Measurements from ENCODE around the gene NT5DC2.

NT5DC2 gene

DNA sequence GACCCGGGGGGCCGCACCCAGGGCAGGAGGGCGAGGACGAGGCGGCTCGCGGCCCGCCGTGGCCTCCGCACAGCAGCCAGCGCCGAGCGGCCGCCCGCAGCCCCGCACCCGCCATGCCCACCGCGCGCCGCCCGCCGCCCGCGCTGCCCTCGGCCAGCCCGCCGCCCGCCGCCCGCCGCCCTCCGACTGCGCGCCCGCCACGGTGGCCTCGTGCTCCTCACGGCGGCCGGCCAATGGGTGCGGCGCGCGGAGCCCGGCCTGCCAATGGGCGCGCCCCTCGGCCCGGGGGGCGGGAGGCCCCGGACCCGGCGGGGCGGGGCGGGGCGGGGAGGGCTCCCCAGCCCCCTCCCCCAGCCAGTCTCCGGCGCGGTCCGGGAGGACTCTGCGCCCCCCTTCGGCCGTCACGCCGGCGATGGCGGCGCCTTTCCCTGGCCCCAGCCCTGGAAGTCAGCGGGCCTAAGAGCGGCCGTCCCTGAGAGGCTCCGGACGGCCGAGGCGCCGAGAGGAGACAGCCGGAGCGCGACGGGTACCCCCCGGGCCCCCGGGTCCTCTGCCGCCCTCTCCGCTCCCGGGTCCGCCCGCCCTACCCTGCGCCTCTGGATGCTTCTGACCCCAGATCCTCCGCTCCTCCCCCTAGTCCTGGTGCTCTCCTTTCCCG lies at the start of gene NT5DC2:
Gene NT5DC2 (minus strand): TSS at position 235 of the 658 bp plus-strand sequence. CDS start 120 bp downstream, at position 115.
- DNase-seq (ENCODE audit: low read depth) = peak; percentile 31

DNA sequence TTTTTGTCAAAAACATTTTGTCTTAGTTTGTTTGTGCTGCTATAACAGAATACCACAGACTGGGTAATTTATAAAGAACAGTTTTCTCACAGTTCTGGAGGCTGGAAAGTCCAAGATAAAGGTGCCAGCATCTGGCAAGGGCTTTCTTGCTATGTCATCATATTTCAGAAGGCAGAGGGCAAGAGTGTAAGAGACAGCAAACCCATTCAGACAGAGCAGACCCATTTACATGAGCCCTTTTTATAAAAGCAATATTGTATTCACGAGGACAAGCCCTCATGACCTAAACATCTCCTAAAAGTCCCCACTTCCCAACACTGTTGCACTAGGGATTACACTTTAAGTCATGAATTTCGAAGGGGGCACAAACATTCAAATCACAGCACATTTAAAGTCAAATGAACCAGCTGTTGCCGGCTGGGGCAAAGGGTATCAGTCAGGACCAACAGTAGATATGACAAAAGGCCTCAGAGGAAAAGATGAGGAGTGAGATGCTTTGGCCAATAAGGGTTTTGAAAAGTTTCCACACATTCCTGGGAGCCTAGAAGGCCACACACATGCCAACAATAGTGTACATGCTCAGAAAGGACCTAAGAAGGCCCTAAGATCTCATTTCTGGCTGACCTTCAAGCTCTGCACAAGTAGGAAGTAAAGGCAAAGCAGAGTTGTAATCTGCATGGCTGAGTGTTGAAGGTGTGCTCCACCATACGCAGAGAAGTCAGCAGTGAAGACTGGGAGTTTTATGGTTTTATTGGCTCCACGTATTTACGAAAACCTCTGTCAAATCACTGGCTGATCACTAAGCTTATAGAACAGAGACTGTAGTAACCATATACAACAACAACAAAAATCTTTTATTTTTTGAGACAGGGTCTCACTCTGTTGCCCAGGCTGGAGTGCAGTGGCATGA lies 40.7 kb upstream of the NT5DC2 start:
- no peak for DNase-seq (ENCODE audit: low read depth)

DNA sequence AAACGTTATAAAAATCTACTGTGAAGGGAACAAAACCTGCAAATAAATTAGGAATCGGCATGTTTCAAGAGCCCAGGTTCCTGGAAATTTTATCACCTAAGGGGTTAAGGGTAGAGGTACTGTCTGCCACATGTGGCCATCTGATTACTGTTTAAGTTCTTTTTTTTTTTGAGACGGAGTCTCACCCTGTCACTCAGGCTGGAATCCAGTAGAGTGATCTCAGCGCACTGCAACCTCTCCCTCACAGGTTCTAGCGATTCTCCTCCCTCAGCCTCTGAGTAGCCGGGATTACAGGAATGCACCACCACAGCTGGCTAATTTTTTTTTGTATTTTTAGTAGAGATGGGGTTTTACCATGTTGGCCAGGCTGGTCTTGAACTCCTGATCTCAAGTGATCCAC lies 38.6 kb upstream of the NT5DC2 start:
- DNase-seq (ENCODE audit: low read depth) = no peak

DNA sequence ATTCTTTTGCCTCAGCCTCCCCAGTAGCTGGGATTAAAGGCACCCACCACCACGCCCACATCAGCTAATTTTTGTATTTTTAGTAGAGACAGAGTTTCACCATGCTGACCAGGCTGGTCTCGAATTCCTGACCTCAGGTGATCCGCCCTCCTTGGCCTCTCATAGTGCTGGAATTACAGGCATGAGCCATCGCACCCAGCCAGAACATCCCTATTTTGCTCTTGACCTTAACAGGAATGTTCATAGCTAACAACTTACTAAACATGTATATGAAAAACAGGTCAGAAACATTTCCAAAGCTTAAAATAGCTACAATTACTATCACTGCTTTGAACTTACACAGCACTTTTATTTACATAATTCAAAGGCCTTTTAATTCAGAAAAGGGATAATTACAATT lies 36.4 kb upstream of the NT5DC2 start:
- DNase-seq (ENCODE audit: low read depth) = no peak

DNA sequence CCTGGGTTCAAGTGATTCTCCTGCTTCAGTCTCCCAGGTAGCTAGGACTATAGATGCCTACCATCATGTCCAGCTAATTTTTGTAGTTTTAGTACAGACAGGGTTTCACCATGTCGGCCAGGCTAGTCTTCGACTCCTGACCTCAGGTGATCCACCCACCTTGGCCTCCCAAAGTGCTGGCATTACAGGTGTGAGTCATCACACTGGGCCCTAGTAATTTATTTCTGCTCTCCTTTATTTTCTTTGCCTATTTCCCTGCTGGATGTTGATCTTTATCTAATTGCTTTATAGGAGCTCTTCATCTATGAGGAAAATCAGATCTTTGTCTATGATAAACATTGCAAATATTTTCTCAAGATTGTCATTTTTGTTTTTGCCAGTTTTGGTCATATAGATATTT lies 34.4 kb upstream of the NT5DC2 start:
- DNase-seq (ENCODE audit: low read depth) = no peak

DNA sequence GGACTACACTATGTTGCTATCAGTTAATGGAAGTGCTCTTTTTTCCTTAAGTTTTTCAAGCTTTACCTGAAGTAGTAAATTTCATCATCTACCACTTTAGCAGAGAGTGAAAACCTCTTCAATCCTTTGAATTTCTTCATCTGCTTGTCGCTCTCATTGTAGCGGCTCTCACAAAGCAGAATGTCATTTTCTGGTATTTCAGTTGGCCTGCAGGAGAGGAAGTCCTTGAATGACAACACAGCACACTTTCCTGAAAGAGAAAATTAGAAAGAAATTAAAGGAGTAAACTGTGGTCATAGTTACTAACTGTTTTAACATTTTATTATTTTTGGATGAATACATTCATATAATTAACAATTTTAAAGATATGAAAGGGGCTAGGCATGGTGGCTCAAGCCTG lies 30.3 kb upstream of the NT5DC2 start:
- DNase-seq (ENCODE audit: low read depth) = no peak

DNA sequence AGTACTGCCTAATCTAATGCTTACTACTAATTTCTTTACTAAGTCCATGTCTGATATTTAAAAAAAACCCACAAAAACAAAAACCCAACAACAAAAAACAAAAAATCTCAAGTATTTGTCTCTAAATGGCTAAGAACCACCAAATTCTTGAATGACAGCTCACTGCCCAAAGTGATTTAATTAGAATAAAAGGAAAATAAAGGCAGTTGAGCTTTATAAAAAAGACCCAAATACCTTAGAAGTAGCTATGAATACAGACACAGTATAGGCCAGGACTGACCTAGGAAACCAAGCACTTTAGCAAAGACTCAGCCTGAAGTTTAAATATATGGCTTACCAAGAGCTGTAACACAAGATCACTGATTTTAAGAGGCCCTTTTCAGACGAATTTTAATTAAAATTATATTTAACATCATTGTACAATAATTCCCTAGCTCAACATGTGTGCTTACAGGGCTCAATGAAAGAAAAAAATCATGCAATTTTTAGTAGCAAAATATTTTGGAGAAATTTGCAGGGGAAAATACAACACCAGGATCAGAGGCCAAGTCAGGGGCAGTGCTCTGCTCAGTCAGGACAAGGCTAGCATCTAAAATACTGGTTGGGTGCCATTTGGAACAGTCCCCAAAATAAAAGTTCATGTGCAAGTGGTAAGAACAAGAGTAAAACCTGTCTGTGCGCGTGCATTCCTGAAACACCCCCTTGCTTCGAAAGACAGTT lies 27.5 kb upstream of the NT5DC2 start:
- no peak for DNase-seq (ENCODE audit: low read depth)

DNA sequence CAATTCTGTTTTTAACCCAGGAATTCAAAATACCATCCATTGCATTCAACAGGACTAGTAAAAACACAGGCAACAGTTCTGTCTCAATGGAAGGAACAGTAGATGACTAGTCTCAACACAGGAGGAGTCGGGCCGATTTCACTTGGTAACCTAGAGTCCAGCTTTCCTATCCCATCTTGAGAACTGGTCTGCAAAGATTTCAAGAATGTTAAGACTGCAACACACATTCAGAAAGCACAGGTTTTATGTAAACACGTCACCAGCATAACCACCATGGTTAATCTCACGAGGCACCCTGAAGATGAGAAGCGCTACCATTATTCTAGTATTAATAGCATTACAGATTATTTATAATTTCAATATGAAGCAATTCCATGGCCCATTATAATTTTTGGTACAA lies 24.8 kb upstream of the NT5DC2 start:
- DNase-seq (ENCODE audit: low read depth) = no peak

DNA sequence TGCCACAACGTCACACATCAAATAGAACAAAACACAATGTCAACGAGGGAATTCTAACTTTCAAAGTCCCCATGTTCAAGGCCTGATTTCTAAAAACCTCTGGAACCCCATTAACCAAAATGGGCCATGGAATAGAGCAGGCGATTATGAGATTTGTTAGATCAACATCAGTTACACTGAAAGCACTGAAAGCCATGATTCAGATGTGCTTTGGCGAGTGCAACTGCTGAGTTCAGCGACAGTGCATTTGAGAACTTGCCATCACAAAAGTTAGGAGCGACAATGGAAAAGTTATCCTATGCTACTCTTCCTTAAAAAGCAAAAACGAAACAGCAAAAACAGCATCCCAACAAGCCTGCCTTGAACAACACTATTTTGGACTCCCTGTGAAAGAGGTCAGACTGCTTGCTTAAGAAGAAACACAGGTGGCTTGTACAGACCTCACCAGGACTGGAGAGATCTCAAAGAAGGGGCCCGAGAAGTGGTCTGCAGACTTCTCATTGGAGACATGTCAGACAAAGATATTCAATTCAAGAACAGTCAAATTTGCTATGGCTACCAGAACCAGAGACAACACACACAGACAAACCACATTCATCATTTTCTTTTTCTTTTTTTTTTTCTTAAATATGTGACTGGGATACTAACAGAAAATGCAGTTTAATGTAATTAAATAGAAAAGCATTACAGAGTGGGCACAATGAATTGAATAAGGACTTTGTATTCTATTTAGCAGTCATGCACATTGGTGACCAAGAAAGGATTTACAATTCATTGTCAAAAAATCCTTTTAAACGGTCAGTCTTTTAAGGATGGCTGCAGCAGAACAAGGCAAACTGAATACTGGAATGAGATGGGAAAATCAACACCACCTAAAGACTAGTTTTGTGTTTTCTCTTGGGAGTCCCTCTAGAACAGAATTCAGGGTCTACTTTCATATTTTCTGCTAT lies 23.6 kb upstream of the NT5DC2 start:
- DNase-seq (ENCODE audit: low read depth) = no peak

DNA sequence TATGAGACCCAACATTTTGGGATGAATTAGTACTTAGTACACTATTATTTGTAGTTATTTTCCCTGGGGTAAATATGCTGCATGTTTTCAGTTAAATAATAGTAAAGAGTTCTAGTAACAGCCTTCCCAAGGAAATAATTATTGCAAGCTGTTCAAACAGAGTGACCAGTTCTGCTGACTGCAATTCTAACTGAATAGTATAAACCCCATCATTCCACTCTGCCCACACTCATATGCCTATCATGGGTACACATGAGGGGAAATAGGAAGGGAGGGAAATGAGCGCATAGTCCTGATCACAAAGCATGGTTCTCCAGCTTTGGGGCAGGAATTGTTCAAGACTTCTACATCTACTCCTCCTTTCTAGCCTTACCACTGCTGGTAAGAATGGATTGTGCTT lies 21.4 kb upstream of the NT5DC2 start:
- no peak for DNase-seq (ENCODE audit: low read depth)

DNA sequence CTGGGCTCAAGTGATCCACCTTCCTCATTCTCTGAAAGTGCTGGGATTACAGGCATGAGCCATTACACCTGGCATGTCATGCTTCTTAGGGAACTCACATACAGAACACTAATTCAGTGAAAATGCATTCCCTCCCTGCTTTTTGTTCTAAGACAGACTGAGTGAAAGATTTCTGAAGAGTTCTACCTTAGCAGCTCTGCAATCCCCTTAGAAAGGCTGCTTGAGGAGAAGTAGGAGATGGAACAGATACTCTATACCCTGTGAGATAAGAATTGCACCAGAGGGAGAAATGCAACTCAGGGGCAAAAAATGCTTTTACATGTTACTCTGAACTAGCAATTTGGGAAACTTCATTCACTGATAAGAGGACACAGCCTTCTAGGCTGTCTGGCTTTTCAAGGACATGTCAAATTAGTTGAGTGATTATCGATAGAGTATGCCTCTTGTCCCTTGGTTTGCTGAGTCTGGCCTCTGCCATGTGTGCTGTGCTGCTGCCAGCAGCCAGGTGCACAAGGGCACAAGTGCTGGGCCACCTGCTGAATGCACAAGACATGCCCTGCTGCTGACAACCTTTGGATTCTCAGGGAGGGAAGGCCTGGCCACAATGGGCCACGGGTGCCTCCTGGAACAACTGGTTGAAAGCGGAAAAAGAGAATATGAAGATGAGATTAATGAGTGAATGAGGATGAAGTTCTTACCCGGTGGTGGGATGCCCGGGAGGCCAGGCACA lies 20.5 kb upstream of the NT5DC2 start:
- DNase-seq (ENCODE audit: low read depth) = no peak

DNA sequence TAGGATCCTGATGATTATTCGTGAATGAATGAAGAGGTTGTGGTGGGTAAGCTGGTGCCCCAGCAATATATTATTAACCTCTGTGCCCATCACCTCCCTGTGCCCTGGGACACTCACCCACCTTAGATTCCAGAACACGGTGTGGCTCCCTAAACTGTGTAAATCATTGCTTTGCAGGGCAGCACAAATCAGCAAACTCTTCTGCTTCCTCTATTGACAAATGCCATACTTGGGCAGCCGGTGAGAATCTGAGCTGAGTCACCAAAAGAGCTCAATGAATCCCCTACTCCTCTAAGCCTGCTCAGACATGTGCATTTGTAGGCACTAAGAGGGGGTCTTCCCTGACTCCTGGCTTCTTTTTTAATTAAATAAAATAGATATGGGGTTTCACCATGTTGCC lies 18.4 kb upstream of the NT5DC2 start:
- DNase-seq (ENCODE audit: low read depth) = no peak

DNA sequence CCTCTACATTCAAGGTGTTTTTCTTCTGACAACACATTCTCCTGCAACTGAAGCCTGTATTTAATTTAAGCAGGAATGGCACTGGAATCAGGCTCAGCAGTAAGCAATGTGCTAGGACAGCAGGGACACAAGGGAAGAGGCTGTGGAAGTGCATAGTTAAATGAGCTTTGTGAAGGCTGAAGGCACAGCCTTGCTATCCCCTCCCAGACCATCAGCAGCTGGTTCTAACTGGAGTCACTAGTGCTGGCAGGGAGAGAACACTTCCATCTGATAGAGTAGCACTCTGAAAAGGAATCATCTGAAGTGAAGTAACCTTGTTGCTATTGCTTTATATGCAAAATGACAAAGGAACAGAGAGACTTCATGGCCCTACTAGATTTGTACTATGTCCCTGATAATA lies 17.5 kb upstream of the NT5DC2 start:
- DNase-seq (ENCODE audit: low read depth) = no peak

DNA sequence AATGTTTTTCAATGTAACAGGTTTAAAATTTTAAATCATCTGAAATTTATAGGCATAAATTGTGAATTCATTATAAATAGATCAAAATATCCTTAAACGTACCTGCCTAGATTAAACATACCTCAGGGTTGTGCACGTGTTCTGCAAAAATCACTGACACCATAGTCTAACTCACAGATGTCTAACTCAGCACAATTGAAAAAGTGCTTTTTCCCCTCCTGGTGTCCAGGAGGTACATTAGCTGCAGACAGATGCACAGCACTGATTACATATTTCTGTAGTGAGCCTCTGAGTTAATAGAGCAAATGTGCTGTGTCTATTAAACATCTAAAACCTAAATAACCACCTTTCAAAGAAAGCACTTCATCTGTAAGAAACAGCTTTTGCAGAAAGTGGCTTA lies 13.5 kb upstream of the NT5DC2 start:
- DNase-seq (ENCODE audit: low read depth) = no peak

DNA sequence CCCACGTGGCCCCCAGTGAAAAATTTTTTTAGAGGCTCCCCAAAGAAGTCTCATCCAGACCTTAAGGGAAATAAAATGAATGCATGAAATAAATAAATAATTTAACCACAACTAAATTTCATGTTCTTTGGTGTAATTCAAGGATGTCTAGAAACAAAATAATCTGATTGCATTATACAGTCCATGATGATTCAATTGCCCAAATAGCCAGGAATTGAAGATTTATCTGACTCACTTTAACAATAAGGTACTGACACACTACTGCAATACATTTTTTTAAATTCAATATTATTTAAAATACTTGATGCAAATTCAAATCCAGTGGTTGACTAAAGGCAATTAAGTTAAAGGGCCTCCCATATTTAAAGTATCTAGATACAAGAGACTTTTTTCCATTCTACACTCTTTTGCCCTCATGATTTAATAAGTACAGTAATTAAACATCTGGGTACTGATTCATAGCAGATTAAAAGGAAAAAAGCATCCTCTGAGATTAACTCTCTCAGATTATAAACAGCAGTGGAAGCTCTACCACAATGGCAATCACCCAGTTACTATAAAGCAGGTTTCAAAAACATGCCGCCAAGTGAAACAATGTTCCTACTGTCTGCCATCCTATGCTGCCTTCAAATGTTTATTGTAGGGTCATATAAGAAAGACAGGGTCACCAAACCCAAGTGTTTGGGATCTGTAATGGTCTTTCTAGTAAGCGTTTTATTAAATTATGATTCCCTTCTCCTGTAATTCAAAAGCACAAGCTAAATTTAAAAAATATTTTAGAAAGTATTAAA lies 12.6 kb upstream of the NT5DC2 start:
- no peak for DNase-seq (ENCODE audit: low read depth)

DNA sequence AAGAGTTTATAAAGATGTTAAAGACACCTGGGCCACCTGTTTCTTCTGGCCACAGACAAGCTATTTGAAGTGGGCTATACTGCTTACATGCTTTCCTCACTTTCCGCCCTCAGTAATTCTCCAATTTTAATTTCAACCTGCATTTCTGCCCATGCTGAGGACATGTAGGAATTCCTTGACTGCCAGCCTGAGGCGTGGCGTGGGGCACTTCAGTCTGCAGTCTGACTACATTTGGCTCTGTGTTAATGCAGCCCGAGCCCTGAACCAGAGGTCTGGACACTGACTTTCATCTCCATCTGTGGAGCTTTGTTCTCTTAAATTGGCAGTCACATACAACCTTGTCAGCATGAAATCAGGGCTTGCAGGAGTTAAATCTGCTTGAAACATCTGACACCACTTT lies 11.3 kb upstream of the NT5DC2 start:
- no peak for DNase-seq (ENCODE audit: low read depth)

DNA sequence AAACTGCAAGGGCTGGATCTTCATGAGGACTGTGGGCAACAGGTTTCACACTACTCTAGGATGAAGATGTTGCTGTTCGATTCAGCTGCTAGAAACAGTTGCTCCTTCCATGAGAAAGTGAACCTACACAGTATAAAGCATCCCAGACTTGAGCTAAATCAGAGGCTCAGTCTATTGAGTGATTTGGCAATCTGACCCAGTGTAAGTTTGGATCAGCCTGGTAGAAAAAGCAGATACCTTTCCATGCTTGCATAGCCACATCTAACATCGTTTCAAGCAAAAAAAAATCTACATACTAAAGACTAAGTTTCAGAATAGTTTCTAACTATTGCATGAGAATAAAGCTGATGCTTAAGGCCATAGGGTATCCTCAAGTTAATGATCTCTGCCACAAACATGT lies 7.4 kb upstream of the NT5DC2 start:
- DNase-seq (ENCODE audit: low read depth) = no peak

DNA sequence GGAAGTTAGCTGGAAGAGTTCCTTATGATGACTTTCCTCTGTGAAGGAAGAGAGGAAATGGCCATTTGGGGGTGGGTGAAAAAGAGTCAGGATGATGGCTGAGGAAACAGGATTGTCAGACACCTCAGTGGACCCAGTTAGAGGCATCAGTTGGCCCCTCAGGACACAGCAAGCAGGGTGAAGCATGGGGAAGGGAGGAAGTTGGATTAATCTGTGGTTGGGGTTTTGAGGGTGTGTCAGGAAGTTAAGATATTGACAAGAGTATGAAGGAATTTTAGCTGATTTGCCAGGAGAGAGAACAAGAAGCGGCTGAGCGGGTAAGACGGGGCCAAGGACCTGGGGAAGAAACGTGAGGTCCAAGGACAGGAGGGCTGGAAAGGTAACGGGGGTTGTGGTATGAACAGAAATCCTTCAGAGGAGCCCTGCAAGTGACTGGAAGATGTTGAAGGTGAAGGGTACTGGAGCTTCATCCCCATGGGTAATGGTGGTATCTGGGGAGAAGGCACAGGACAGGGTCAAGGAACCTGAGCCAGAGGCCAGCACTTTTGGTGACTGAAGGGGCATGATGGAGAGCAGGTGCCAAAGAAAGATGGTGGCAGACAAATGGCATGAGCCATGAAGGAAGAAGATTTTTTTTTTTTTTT lies 5.5 kb upstream of the NT5DC2 start:
- DNase-seq (ENCODE audit: low read depth) = no peak

DNA sequence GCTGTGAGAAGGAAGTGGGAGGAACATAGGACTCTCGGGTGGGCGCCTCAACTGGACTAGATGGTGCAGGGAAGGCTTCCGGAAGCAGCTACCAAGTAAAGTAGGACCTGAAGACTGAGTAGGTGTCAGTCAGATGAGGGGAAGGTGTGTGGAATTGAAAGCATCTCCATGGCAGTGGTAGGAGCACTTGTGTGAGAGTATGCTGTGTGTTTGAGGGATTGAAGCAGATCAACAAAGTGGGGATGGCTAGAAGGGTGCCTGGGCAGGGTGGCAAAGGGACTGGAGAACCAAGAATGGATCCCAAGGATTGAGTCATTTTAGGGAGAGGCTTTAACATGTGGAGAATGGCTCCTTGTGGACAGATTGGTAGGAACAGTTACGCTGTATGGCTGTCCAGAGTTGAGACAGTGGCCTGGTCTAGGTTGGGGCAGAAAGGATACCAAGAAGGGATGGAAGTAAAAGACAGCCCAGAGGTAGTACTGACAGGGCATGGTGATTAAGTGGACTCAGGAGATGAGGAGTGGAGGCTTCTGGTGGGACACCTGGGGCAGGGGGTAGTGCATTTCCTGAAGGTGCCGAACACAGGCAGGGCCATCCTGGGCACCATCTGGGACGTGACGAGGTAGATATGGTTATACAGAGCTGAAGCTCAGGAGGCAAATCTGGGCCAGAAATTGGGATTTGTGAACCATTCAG lies 4.2 kb upstream of the NT5DC2 start:
- no peak for DNase-seq (ENCODE audit: low read depth)
